Naive thymus-derived CD4-positive, alpha-beta T cell (primary cell): ENCODE measurements around the gene MYH2. TPM values are rescaled to one million over a fixed set of nuclear protein-coding genes. Genes with fewer than 3 reads are reported as not detected.

Source experiments
- ATAC-seq: fragments of 150-1000 bp; cut with Tn5 transposase; 2 replicates; pipeline ENCODE4 v1.10.0; 2021; ENCODE audit warnings: mild to moderate bottlenecking, moderate library complexity
- CTCF ChIA-PET: fragments of 350-600 bp; sonication (Branson Sonifier 250); formaldehyde crosslinking; loops from one replicate; lab custom pipeline; 2021; ENCODE audit warnings: antibody characterized with exemption; lab: Charles Lee
- POLR2A ChIA-PET: fragments of 350-600 bp; sonication (Branson Sonifier 250); formaldehyde crosslinking; loops from one replicate; lab custom pipeline; 2021; ENCODE audit warnings: antibody characterized with exemption, inconsistent platforms; lab: Charles Lee
- DNase-seq, 9 donors: peaks; one replicate each; pipeline versions ENCODE4 v3.0.0 to v3.0.0-alpha.2; 2020 to 2022; ENCODE audit warnings: mixed read lengths in 1 of 9
- H3K27ac ChIP-seq: one replicate; pipeline ENCODE4 v1.7.0; 2013; ENCODE audit warnings: mild to moderate bottlenecking, low read depth, low read length, moderate library complexity
- H3K27me3 ChIP-seq, 2 donors: one replicate each; pipeline ENCODE4 v1.7.0; 2013; ENCODE audit warnings: low read length in 2 of 2, mild to moderate bottlenecking in 2 of 2, moderate library complexity in 2 of 2; ENCODE audit not compliant: control insufficient read depth in 2 of 2, insufficient read depth in 2 of 2
- H3K36me3 ChIP-seq, 3 experiments: 1 replicate in 2 of 3; 2 replicates in 1 of 3; pipeline ENCODE4 v1.7.0; 2013; ENCODE audit warnings: low read length in 3 of 3, mild to moderate bottlenecking in 3 of 3, moderate library complexity in 1 of 3; ENCODE audit not compliant: insufficient read depth in 3 of 3, control insufficient read depth in 2 of 3
- H3K4me1 ChIP-seq, 2 donors: one replicate each; pipeline ENCODE4 v1.7.0; 2013; ENCODE audit warnings: low read length in 2 of 2, mild to moderate bottlenecking in 2 of 2, moderate library complexity in 1 of 2; ENCODE audit not compliant: control insufficient read depth in 2 of 2, insufficient read depth in 2 of 2
- H3K4me3 ChIP-seq: 2 replicates; pipeline ENCODE4 v1.7.0; 2013; ENCODE audit warnings: mild to moderate bottlenecking, low read length
- H3K9me3 ChIP-seq, 3 experiments: 1 replicate in 2 of 3; 2 replicates in 1 of 3; pipeline ENCODE4 v1.7.0; 2013; ENCODE audit warnings: low read length in 3 of 3; ENCODE audit not compliant: control insufficient read depth in 2 of 3
- H3K27ac Mint-ChIP-seq, 9 donors: one replicate each; pipeline ENCODE4 v1.8.0; 2020 to 2022; ENCODE audit warnings: mixed read lengths in 9 of 9, mild to moderate bottlenecking in 8 of 9, moderate library complexity in 5 of 9, inconsistent platforms in 2 of 9
- H3K27me3 Mint-ChIP-seq, 5 donors: one replicate each; pipeline ENCODE4 v1.8.0; 2021 to 2022; ENCODE audit warnings: mixed read lengths in 5 of 5, mild to moderate bottlenecking in 1 of 5
- H3K36me3 Mint-ChIP-seq, 5 donors: one replicate each; pipeline ENCODE4 v1.8.0; 2020 to 2022; ENCODE audit warnings: mixed read lengths in 5 of 5, mild to moderate bottlenecking in 3 of 5, inconsistent platforms in 1 of 5
- H3K4me1 Mint-ChIP-seq, 7 donors: one replicate each; pipeline ENCODE4 v1.8.0; 2020 to 2022; ENCODE audit warnings: mixed read lengths in 7 of 7, mild to moderate bottlenecking in 3 of 7, inconsistent platforms in 1 of 7
- H3K4me3 Mint-ChIP-seq, 10 donors: one replicate each; pipeline ENCODE4 v1.8.0; 2020 to 2022; ENCODE audit warnings: mild to moderate bottlenecking in 10 of 10, mixed read lengths in 10 of 10, moderate library complexity in 6 of 10, inconsistent platforms in 2 of 10
- H3K9me3 Mint-ChIP-seq, 11 donors: one replicate each; pipeline ENCODE4 v1.8.0; 2020 to 2022; ENCODE audit warnings: mixed read lengths in 11 of 11, mild to moderate bottlenecking in 4 of 11, inconsistent platforms in 1 of 11, moderate library complexity in 1 of 11
- intact Hi-C, 2 donors: fragments of 100-400 bp; cut with micrococcal nuclease; formaldehyde crosslinking; loops; one replicate each; pipeline ENCODE4 v1.15.1; 2023
- polyA plus RNA-seq, 2 donors: library from polyadenylated mRNA; unstranded; fragments of 300-500 nt; fragmentation: Illumina TruSeq; gene quantifications; one replicate each; pipeline ENCODE4 v1.2.3, GENCODE V29; 2021
- total RNA-seq, 6 experiments: library from RNA in 5 of 6; stranded (reverse) in 5 of 6; gene quantifications; 1 replicate in 5 of 6; 2 replicates in 1 of 6; pipeline ENCODE4 v1.2.3 and lab custom pipeline; 2021 to 2026

The MYH2 gene
- total RNA-seq (not detected), polyA plus RNA-seq (not detected), total RNA-seq (lab: John Stamatoyannopoulos, UW) (not detected)

GRCh38 chr17:10549096-10549842, at the start of gene MYH2:
MYH2 (minus strand) TSS chr17:10549658; CDS start chr17:10547920, 1,738 bp downstream.
- Histone ChIP-seq H3K27me3 (no peaks in the 10 kb centered on the region), H3K4me3 (no peak within 1 kb of the TSS), H3K36me3 (no peaks in the 10 kb centered on the region), H3K4me1 (no peaks in the 10 kb centered on the region), H3K9me3 (no peaks in the 10 kb centered on the region), H3K27ac (no peak within 1 kb of the TSS)
- peaks cover 0 to 3% (median 0%) of the 10 kb centered on the region in 11 donors for H3K9me3 Mint-ChIP-seq
- ChIA-PET CTCF (no interaction called here), POLR2A (no interaction called here)
- ATAC-seq (no peak), DNase-seq (no peak)
- no peak within 1 kb of the TSS for H3K4me3 Mint-ChIP-seq
- no peak within 1 kb of the TSS for H3K27ac Mint-ChIP-seq
- H3K36me3 Mint-ChIP-seq: no peaks in the 10 kb centered on the region
- H3K4me1 Mint-ChIP-seq: no peaks in the 10 kb centered on the region
- H3K27me3 Mint-ChIP-seq: peaks cover 0 to 33% (median 24%) of the 10 kb centered on the region in 5 donors
- intact Hi-C loops: no loop called here

GRCh38 chr17:10598621-10599020, 49.2 kb upstream of the MYH2 start:
- H3K4me3 Mint-ChIP-seq: no peak overlapping the region
- H3K36me3 ChIP-seq: no peaks in the 10 kb centered on the region
- no peaks in the 10 kb centered on the region for H3K27me3 ChIP-seq
- H3K27ac Mint-ChIP-seq: no peak overlapping the region
- H3K27me3 Mint-ChIP-seq: peaks cover 2 to 55% (median 36%) of the 10 kb centered on the region in 5 donors
- peaks cover 0 to 9% (median 0%) of the 10 kb centered on the region in 11 donors for H3K9me3 Mint-ChIP-seq
- H3K4me1 ChIP-seq: no peaks in the 10 kb centered on the region
- H3K4me1 Mint-ChIP-seq: no peaks in the 10 kb centered on the region
- POLR2A ChIA-PET: no interaction called here
- intact Hi-C loops: no loop called here
- no peak overlapping the region for H3K4me3 ChIP-seq
- DNase-seq: no peak
- no peaks in the 10 kb centered on the region for H3K9me3 ChIP-seq
- peaks cover 0 to 4% (median 0%) of the 10 kb centered on the region in 5 donors for H3K36me3 Mint-ChIP-seq
- no peak for ATAC-seq
- H3K27ac ChIP-seq: no peak overlapping the region
- CTCF ChIA-PET: no interaction called here

- intact Hi-C loops: no loop called here
- no peaks in the 10 kb centered on the region for H3K36me3 ChIP-seq
- DNase-seq (no peak), ATAC-seq (no peak)
- Mint-ChIP-seq H3K27me3 (peaks cover 4 to 41% (median 24%) of the 10 kb centered on the region in 5 donors), H3K36me3 (no peaks in the 10 kb centered on the region), H3K9me3 (peaks cover 0 to 6% (median under 1%) of the 10 kb centered on the region in 11 donors), H3K4me1 (no peaks in the 10 kb centered on the region), H3K27ac (no peak overlapping the region), H3K4me3 (no peak overlapping the region)
- no peaks in the 10 kb centered on the region for H3K27me3 ChIP-seq
- CTCF ChIA-PET: no interaction called here
- no peak overlapping the region for H3K4me3 ChIP-seq
- H3K4me1 ChIP-seq: no peaks in the 10 kb centered on the region
- H3K27ac ChIP-seq: no peak overlapping the region
- POLR2A ChIA-PET: no interaction called here
- no peaks in the 10 kb centered on the region for H3K9me3 ChIP-seq
Observed at GRCh38 chr17:10589553-10590145, 40.2 kb upstream of the MYH2 start.

GRCh38 chr17:10585529-10585928, 36.1 kb upstream of the MYH2 start:
- no peak for DNase-seq
- Mint-ChIP-seq H3K27me3 (peaks cover 2 to 34% (median 18%) of the 10 kb centered on the region in 5 donors), H3K4me1 (no peaks in the 10 kb centered on the region), H3K27ac (no peak overlapping the region), H3K36me3 (no peaks in the 10 kb centered on the region), H3K4me3 (no peak overlapping the region), H3K9me3 (peaks cover 0 to 5% (median 0%) of the 10 kb centered on the region in 11 donors)
- ChIA-PET CTCF (no interaction called here), POLR2A (no interaction called here)
- Histone ChIP-seq H3K4me1 (no peaks in the 10 kb centered on the region), H3K27ac (no peak overlapping the region), H3K27me3 (no peaks in the 10 kb centered on the region), H3K9me3 (no peaks in the 10 kb centered on the region), H3K4me3 (no peak overlapping the region), H3K36me3 (no peaks in the 10 kb centered on the region)
- intact Hi-C loops: no loop called here
- no peak for ATAC-seq

DNA sequence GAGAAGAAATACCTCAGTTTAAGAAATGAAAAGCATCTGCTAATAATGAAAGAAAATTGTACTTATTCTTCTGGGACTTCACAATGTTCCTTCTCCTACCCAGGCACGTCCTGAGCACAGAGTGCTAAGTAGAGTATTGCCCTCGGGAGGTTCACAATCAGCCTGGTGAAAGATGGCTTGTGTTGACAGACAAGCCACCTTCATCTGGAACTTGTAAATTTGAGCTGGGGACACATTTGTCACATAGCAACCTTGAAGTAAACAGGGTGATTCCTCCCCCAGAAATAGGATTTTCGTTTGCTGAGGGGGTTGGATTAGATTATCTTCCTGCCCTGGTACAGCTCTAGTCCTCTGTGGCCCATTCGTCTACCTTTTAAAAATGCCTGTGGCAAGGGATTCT, 34.4 kb upstream of the MYH2 start:
- no peaks in the 10 kb centered on the region for H3K4me1 Mint-ChIP-seq
- no peak overlapping the region for H3K27ac Mint-ChIP-seq
- H3K9me3 Mint-ChIP-seq: peaks cover 0 to 5% (median 0%) of the 10 kb centered on the region in 11 donors
- intact Hi-C loops: no loop called here
- Histone ChIP-seq H3K27me3 (no peaks in the 10 kb centered on the region), H3K27ac (no peak overlapping the region), H3K9me3 (no peaks in the 10 kb centered on the region), H3K4me1 (no peaks in the 10 kb centered on the region), H3K4me3 (no peak overlapping the region), H3K36me3 (no peaks in the 10 kb centered on the region)
- H3K36me3 Mint-ChIP-seq: no peaks in the 10 kb centered on the region
- ATAC-seq: no peak
- no peak for DNase-seq
- ChIA-PET POLR2A (interaction anchor here (0.6 kb wide), 1 partner anchor 990 kb away, joined by 5 read pairs; no protein-coding TSS in a partner anchor), CTCF (interaction anchor here (0.7 to 1.5 kb wide), 2 partner anchors 14 to 33 kb away, joined by 4 to 6 read pairs; no protein-coding TSS in a partner anchor)
- H3K27me3 Mint-ChIP-seq: peaks cover 4 to 39% (median 13%) of the 10 kb centered on the region in 5 donors
- H3K4me3 Mint-ChIP-seq: no peak overlapping the region

GRCh38 chr17:10579270-10579669, 29.8 kb upstream of the MYH2 start:
- Mint-ChIP-seq H3K4me1 (no peaks in the 10 kb centered on the region), H3K27ac (no peak overlapping the region), H3K9me3 (peaks cover 0 to 5% (median 0%) of the 10 kb centered on the region in 11 donors), H3K36me3 (no peaks in the 10 kb centered on the region), H3K27me3 (peaks cover 2 to 42% (median 24%) of the 10 kb centered on the region in 5 donors), H3K4me3 (no peak overlapping the region)
- Histone ChIP-seq H3K27me3 (no peaks in the 10 kb centered on the region), H3K36me3 (no peaks in the 10 kb centered on the region), H3K27ac (no peak overlapping the region), H3K4me3 (no peak overlapping the region), H3K4me1 (no peaks in the 10 kb centered on the region), H3K9me3 (no peaks in the 10 kb centered on the region)
- DNase-seq: no peak
- ChIA-PET CTCF (interaction anchor here (0.7 kb wide), 1 partner anchor 254 kb away, joined by 3 read pairs; no protein-coding TSS in a partner anchor), POLR2A (no interaction called here)
- intact Hi-C loops: no loop called here
- no peak for ATAC-seq
